ENCODE measurements around the gene CEACAM6.

- TF ChIP-seq MEF2A (IDR thresholded peaks at IDR 0.05; ENCODE audit: borderline replicate concordance, low read depth) (no peak), USF1 (IDR thresholded peaks at IDR 0.05; ENCODE audit: borderline replicate concordance, low read depth) (no peak), MAX (IDR thresholded peaks at IDR 0.05; ENCODE audit: low read depth) (no peak), CTCF (IDR thresholded peaks at IDR 0.05) (no peak), MXI1 (IDR thresholded peaks at IDR 0.05; ENCODE audit: low read depth, low read length) (no peak)
These were observed 29.4 kb downstream of the CEACAM6 start for GRCh38 chr19:41784743-41785142.

Measured in SK-N-SH (cell line).